ENCODE data around the gene NCOR2. TPM values are rescaled to one million over a fixed set of nuclear protein-coding genes. Genes with fewer than 3 reads are reported as not detected.

The NCOR2 gene
- total RNA-seq, 4 donors from 2014 or later: 105 to 330 (median 148) TPM

DNA sequence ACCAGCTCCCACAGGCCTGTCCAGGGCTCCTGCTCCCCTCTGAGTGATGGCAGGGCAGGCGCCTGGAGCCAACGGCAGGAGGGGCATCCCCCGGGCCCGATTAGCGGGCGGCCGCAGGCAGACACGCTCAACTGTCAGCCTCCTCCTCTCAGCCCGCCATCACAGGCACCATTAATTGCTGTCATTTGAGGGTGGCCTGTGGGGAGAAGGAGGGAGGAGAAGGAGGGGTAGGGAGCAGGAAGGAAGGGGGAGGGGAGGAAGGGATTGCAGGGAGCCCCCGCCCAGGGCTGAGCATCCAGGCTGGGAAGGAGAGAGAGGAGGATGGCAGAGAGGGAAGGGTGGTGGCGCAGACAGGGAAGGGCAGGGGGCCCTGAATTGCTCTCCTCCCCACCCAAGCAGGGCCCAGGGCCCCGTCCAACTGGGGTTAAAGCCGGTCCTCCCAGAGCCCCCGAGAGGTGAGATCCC is 36.1 kb downstream of the NCOR2 start:
- no peaks in the 10 kb centered on the region for H3K9me3 ChIP-seq
- DNase-seq: no peak
- no peaks in the 10 kb centered on the region for H3K27me3 ChIP-seq
- TF ChIP-seq, protein P1, sequence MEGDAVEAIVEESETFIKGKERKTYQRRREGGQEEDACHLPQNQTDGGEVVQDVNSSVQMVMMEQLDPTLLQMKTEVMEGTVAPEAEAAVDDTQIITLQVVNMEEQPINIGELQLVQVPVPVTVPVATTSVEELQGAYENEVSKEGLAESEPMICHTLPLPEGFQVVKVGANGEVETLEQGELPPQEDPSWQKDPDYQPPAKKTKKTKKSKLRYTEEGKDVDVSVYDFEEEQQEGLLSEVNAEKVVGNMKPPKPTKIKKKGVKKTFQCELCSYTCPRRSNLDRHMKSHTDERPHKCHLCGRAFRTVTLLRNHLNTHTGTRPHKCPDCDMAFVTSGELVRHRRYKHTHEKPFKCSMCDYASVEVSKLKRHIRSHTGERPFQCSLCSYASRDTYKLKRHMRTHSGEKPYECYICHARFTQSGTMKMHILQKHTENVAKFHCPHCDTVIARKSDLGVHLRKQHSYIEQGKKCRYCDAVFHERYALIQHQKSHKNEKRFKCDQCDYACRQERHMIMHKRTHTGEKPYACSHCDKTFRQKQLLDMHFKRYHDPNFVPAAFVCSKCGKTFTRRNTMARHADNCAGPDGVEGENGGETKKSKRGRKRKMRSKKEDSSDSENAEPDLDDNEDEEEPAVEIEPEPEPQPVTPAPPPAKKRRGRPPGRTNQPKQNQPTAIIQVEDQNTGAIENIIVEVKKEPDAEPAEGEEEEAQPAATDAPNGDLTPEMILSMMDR (IDR thresholded peaks at IDR 0.05): no peak
- no peak for TF ChIP-seq POLR2A (IDR thresholded peaks at IDR 0.05)
- no peak overlapping the region for H3K27ac ChIP-seq
- peaks cover 0 to 5% (median 0%) of the 10 kb centered on the region in 3 donors for H3K36me3 ChIP-seq
- H3K4me3 ChIP-seq: no peak overlapping the region
- H3K4me1 ChIP-seq: peaks cover 0 to 11% (median 0%) of the 10 kb centered on the region in 4 donors

DNA sequence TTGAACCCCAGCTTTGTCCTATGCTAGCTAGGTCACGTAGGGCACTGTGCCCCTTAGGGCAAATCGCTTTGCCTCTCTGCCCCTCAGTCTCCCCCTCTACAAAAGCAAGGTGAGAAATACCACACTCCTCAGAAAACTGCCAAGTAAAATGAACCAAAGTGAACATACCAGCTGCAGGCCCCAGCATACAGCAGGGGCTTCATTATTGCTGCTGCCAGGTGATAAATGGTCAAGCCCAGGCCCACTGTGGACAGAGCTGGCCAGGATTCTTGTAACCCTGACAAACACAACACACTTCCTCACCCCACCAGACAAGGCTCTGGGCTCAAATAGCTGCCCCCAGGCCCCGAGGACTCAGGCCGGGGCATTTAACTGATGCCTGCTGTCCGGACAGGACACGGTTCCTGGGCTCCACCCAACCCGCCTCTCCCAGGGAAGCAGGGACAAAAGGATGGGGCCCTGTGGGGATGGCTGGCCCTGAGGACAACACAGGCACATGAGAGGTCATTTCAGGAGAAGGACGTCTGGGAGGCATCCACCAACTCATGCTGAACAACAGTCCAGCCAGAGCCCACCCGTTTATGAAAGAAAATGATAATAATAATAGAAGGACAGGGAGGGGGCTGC is 36.7 kb downstream of the NCOR2 start:
- no peak for DNase-seq
- H3K9me3 ChIP-seq: no peaks in the 10 kb centered on the region
- TF ChIP-seq, protein P1 (IDR thresholded peaks at IDR 0.05): no peak
- TF ChIP-seq POLR2A (IDR thresholded peaks at IDR 0.05): no peak
- peaks cover 0 to 5% (median 0%) of the 10 kb centered on the region in 3 donors for H3K36me3 ChIP-seq
- H3K27ac ChIP-seq: no peak overlapping the region
- no peak overlapping the region for H3K4me3 ChIP-seq
- no peaks in the 10 kb centered on the region for H3K27me3 ChIP-seq
- peaks cover 0 to 11% (median 0%) of the 10 kb centered on the region in 4 donors for H3K4me1 ChIP-seq

DNA sequence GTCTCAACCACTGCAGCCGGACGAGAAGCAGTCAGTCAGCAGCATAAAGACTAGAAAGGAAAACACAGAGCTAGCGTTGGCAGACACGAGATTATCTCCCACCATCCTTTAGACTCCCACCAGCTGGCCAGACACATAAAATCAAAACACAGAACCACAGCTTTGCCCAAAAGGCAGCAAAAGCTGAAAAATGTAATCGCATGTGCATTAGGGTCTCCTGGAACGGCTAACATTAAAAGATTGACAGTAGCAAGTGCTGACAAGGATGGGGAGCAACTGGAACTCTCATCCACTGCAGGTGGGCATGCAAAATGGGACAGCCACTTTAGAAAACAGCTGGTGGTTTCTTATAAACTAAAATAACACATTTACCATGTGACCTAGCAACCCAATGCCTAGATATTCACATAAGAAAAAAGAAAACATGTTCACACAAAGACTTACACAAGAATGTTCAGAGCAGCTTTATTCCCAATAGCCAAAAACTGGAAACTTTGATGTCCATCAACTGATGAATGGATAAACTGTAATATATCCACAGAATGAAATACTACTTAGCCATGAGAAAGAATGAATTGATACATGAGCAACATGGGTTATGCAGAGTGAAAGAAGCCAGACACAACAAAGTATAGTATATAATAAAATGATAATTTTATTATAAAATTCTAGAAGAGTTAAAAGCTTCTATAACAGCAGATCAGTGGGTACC is 37.7 kb downstream of the NCOR2 start:
- DNase-seq: no peak
- Histone ChIP-seq H3K9me3 (no peaks in the 10 kb centered on the region), H3K27me3 (no peaks in the 10 kb centered on the region), H3K4me3 (no peak overlapping the region), H3K36me3 (peaks cover 0 to 5% (median 0%) of the 10 kb centered on the region in 3 donors), H3K4me1 (peaks cover 0 to 11% (median 0%) of the 10 kb centered on the region in 4 donors), H3K27ac (no peak overlapping the region)
- TF ChIP-seq POLR2A (IDR thresholded peaks at IDR 0.05): no peak
- TF ChIP-seq, protein P1 (IDR thresholded peaks at IDR 0.05): no peak

DNA sequence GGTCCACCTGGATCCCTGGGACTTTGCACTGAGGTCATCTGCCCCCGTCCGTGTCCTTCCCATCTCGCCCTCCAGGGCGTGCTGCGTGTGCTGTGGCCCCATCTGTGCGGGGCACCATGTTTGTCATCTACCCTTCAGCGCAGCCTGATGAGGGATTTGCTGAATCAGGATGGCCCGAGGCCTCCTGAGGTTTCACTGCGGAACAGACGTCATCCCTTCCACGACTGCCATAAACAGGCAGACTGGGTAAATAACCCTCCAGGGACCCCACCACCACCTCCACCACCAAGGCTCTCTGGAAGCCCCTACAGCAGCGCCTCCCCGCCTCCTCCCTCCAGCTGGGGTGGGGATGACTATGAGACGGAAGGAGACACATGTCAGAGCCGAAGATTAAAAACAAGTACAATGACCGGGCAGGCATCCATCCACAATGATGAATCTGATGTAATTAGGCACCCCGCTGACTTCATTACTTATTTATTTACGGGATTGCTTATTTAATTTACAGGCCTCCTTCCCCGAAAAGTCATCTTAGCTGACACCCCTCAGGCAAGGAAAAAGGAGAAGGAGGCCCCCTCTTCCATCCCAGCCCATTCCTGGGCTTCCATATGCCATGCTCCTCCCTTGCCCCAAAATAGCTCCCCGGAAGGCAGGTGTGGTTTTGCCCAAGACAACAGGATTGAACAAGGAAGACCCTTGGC is 39.4 kb downstream of the NCOR2 start:
- Histone ChIP-seq H3K9me3 (no peaks in the 10 kb centered on the region), H3K27ac (no peak overlapping the region), H3K4me3 (no peak overlapping the region), H3K36me3 (no peaks in the 10 kb centered on the region), H3K4me1 (peaks cover 0 to 14% (median 0%) of the 10 kb centered on the region in 4 donors), H3K27me3 (no peaks in the 10 kb centered on the region)
- TF ChIP-seq POLR2A (IDR thresholded peaks at IDR 0.05): no peak
- TF ChIP-seq, protein P1 (IDR thresholded peaks at IDR 0.05): no peak
- no peak for DNase-seq

DNA sequence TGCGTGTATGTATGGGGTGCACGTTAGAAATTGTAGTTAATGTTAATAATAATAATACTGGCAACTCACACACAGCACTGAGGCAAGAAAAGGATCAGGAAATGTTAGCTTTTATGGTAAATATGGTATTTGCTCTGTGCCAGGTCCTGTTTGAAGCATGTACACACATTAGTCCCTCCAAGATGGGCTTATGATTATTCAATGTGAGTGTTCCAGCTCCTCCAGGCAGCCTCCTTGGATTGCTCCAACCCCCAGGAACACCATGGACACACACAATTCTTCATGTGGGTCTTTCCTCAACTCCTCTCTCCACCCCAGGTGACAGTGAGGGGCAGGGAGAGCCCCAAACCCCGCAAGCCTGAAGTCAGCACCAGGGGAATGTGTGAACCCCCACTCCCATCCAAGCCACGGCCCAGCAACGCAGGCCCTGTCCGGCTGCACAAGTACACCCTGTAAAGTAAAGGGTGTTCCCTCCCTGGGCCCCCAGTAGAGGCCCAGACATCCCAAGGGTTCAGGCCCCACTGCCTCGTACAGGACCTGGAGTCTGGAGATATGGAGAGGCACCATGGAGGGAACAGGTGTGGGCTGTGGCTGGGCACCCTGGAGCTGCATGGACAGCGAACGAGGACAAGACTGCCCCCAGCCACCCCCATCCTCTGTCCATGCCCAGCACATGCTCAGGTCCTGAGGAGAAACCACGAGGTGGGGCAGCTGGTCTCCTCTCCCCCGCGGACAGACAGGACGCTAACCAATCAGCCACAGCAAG is 41.3 kb downstream of the NCOR2 start:
- Histone ChIP-seq H3K27me3 (no peaks in the 10 kb centered on the region), H3K36me3 (no peaks in the 10 kb centered on the region), H3K4me1 (peaks cover 0 to 10% (median 0%) of the 10 kb centered on the region in 4 donors), H3K4me3 (no peak overlapping the region), H3K9me3 (no peaks in the 10 kb centered on the region), H3K27ac (no peak overlapping the region)
- TF ChIP-seq POLR2A (IDR thresholded peaks at IDR 0.05): no peak
- DNase-seq: no peak
